Left colon (tissue), 2 donors: ENCODE measurements around the gene SH3TC1. TPM values are rescaled to one million over a fixed set of nuclear protein-coding genes. Genes with fewer than 3 reads are reported as not detected.

Experiments
- ATAC-seq: fragments of 200-7000 bp; cut with Tn5 transposase; one replicate; pipeline ENCODE4 v1.9.1; 2020; ENCODE audit warnings: mild to moderate bottlenecking, moderate library complexity
- DNase-seq, 2 donors: peaks; one replicate each; pipeline ENCODE4 v3.0.0-alpha.2; 2020
- intact Hi-C, 2 donors: fragments of 100-400 bp; cut with DNase I in 1 of 2; cut with micrococcal nuclease in 1 of 2; formaldehyde crosslinking; loops; one replicate each; pipeline versions ENCODE4 v1.11.2 to v1.14.0; 2022; cut with DNase I, micrococcal nuclease
- total RNA-seq, 2 donors: library from RNA; stranded (reverse); fragmentation: NEBNext Ultra II Directional; extraction: Animal tissue kit (Norgen Biotek cat#: 25700); gene quantifications; one replicate each; pipeline ENCODE4 v1.2.1, GENCODE V29; 2021
- donor health status: DM: no; HTN: no; CAD: no.
- donor health status: DM: yes; HTN: yes; CAD: no.

SH3TC1 gene
- total RNA-seq, 2 donors from 2014 or later: 13.8 to 18.3 TPM

- DNase-seq: no peak
- intact Hi-C loops: no loop called here
- ATAC-seq: no peak
Observed at GRCh38 chr4:8247047-8247930, 48.2 kb downstream of the SH3TC1 start.

GRCh38 chr4:8248091-8248490 is 49.0 kb downstream of the SH3TC1 start:
- intact Hi-C loops: no loop called here
- ATAC-seq (no peak), DNase-seq (no peak)

GRCh38 chr4:8250227-8250626 is 51.1 kb downstream of the SH3TC1 start:
- ATAC-seq (no peak), DNase-seq (no peak)
- intact Hi-C loops: no loop called here

DNA sequence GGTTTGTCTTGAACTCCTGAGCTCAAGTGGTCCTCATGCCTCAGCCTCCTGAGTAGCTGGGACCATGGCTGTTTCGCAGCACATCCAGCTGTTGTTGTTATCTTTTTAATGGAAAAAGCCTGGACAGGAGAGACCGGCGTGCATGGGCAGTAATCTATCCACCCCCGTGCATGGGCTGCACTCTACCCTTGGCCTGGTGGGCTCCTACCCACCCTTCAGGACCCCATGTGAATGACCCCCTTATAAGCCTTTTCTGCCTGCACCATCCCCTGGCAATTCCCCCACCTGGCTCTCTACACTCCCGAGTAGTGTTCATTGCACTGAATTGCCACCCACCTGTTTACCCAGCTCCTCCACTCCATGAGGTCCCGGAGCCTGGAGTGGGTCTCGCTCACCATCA is 51.5 kb downstream of the SH3TC1 start:
- intact Hi-C loops: no loop called here

GRCh38 chr4:8251110-8251883 is 52.2 kb downstream of the SH3TC1 start:
- ATAC-seq (no peak), DNase-seq (no peak)
- intact Hi-C loops: no loop called here

More for the DNA sequence above, 51.5 kb downstream of the SH3TC1 start:
- ATAC-seq: no peak
- no peak for DNase-seq

GRCh38 chr4:8252301-8253173 is 53.4 kb downstream of the SH3TC1 start:
- intact Hi-C loops: no loop called here
- DNase-seq: no peak

DNA sequence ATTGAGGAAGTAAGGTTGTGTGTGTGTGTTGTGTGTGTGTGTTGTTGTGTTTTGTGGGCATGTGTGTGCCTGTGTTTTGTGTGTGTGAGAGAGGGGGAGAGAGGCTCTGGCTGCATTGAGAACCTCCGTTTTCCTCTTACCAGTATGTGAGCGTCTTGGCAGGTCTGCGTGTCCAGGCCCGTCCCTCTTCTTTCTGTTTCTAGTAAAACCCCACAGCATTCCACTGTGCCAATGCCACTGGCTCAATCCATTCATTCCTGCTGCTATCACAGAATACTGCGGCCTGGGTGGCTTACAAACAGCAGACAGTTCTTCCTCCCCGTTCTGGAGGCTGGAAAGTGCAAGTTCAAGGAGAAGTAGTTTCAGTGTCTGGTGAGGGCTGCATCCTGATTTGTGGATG is 55.0 kb downstream of the SH3TC1 start:
- intact Hi-C loops: no loop called here
- ATAC-seq (no peak), DNase-seq (no peak)

More at GRCh38 chr4:8252301-8253173, 53.4 kb downstream of the SH3TC1 start:
- ATAC-seq: no peak

GRCh38 chr4:8255698-8256441 is 56.8 kb downstream of the SH3TC1 start:
- ATAC-seq (no peak), DNase-seq (no peak)
- intact Hi-C loops: no loop called here

DNA sequence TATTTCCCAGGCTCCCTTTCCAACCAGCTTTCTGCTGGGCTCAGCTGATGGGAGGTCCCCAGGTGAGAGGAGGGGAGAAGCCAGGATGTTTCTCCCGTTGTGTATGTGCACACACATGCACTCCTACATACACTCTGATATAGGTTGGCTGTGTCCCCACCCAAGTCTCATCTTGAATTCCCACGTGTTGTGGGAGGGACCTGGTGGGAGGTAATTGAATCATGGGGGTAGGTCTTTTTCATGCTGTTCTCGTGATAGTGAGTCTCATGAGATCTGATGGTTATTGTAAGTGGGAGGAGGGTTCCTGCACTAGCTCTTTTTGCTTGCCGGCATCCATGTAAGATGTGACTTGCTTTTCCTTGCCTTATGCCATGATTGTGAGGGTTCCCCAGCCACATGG is 58.8 kb downstream of the SH3TC1 start:
- intact Hi-C loops: no loop called here
- no peak for DNase-seq
- no peak for ATAC-seq

DNA sequence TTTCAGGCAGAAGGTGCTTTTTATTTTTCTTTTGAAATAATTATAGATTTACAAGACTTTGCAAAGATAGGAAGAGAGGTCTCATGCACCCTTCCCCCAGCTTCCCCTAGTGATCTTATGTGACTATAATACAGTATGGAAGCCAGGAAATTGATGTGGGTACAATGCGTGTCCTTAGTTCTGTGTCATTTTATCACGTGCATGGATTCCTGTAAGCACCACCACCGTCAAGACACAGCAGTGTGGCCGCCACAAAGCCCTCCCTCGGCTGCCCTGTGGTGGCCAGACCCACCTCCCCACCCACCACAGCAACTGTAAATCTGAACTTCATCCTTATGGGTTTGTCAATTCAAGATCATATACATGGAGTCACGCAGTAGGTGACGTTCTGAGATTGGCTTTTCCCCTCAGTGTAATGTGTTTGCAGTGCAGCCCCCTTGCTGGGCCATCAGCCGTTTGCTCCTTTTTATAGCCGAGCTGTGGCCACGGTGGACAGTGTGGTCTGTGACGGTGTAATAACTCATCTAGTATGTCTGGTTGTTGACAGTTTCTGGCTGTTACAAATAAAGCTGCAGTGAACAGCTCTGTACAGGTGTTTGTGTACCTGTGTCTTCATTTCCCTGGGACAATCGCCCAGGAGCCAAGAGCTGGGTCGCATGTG is 59.6 kb downstream of the SH3TC1 start:
- ATAC-seq (no peak), DNase-seq (no peak)
- intact Hi-C loops: no loop called here

DNA sequence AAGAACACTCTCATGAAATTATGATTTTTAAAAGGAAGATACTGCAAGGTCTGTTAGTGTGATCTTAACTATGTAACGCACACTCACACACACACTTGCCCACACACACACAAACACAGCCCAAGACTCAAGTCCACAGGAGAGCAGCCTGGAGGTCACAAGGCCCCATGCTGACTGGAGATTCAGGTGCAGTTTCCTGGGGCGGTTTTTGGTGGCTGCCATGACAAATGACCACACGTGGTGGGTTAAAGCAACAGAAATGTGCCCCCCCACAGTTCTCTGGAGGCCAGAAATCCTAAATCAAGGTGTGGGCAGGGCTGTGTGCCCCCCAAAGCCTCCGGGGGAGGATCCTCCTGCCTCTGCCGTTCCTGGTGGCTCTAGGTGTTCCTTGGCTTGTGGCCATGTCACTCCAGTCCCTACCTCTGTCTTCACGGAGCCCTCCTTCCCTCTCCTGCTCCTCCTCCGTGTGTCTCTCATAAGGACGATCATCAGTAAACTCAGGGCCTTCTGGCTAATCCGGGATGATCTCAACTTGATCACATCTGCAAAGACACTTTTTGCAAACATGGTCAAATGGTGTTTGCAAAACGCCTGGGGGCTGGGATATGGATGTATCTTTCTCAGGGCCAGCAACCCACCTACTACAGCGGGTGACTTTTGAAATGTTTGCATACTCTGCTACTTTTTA is 60.8 kb downstream of the SH3TC1 start:
- ATAC-seq: no peak
- intact Hi-C loops: no loop called here
- DNase-seq: no peak

DNA sequence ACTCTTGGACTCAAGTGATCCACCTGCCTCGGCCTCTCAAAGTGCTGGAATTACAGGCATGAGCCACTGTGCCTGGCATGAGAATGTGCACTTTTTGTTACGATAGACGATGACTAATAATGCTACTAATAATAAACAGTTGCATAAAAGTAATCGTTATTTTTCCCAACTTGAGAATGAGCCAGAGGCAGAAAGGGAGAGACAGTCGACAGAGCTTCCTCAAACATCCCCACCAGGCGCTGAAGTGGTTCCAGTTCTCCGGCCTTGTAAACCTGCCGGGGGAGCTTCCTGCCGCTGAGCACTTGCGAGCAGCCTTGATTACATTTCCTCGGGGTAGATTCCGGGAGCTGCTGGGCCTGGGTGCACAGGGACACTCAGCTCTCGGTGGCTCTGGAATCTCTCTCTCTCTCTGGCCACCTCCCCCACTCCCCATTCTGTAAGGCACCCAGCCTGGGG is 61.6 kb downstream of the SH3TC1 start:
- DNase-seq (no peak), ATAC-seq (no peak)
- intact Hi-C loops: no loop called here

GRCh38 chr4:8261851-8262535 is 62.9 kb downstream of the SH3TC1 start:
- DNase-seq (no peak), ATAC-seq (no peak)
- intact Hi-C loops: no loop called here

DNA sequence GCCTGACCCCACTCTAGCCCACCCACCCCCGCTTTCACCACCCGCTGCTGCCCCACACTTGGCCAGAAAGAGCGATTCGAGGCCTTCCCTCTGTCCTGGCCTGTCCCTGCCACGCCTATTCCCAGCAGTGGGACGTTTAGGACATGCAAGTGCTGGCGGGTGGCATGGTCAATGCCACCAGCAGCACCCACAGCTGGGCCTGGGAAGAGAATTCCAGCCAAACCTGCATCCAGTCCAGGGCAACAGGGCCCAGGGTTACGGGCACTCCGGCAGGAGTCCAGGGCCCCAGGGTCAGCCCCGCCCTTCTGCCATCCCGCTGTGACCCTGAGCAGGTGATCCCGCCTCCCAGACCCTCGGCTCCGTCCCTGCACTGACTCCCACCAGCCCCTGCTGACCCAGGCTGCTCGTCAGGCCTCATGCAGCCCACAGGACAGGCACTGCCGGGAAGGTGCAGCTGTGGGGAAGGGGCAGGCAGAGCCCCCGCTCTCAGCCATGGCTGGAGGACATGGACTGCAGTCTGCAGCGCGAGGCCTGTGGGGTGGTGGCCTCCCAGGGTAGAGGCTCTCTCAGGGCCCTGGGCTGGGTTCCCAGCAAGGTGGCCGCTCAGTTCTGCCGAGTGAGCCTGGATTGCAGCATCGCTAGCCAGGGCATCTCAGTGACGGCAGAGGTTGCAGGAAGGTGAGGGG is 63.7 kb downstream of the SH3TC1 start:
- DNase-seq (no peak), ATAC-seq (no peak)
- intact Hi-C loops: no loop called here

GRCh38 chr4:8263397-8263796 is 64.3 kb downstream of the SH3TC1 start:
- DNase-seq (no peak), ATAC-seq (no peak)
- intact Hi-C loops: no loop called here

DNA sequence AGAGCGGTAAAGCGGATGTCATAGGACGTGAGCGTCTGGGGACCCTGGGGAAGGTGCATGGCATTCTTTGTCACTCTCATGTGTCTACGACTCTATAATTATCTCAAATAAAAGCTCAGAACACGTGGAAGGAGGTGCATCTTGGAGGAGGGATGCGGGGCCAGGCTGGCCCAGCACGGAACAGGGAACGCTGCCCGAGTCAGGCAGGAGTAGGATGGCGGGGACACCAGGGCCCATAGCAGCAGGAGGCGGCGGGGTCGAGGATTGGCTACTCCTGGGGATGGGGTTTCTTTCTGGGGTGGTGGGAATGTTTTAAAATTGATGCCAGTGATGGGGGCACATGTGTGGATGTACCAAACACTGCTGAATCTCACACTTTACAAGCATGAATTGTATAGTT is 65.0 kb downstream of the SH3TC1 start:
- ATAC-seq (no peak), DNase-seq (no peak)
- intact Hi-C loops: no loop called here
